Activated naive CD8-positive, alpha-beta T cell treated with anti-CD3 and anti-CD28 coated beads for 36 hours (primary cell): ENCODE data around the gene NUP88. TPM values are rescaled to one million over a fixed set of nuclear protein-coding genes. Genes with fewer than 3 reads are reported as not detected.
"Not testable (repeated sequence)": the region's sequence is repeated elsewhere in the genome, so short reads cannot be mapped to it uniquely, and the experiment has no call there.

Experiments
- DNase-seq: peaks from one replicate; pipeline ENCODE4 v3.0.0; 2021
- H3K27ac Mint-ChIP-seq: one replicate; pipeline ENCODE4 v1.8.0; 2022; ENCODE audit warnings: mild to moderate bottlenecking, moderate library complexity, mixed read lengths
- H3K27me3 Mint-ChIP-seq: one replicate; pipeline ENCODE4 v1.8.0; 2022; ENCODE audit warnings: mild to moderate bottlenecking, mixed read lengths
- H3K36me3 Mint-ChIP-seq: one replicate; pipeline ENCODE4 v1.8.0; 2021; ENCODE audit warnings: mild to moderate bottlenecking, mixed read lengths
- H3K4me1 Mint-ChIP-seq: one replicate; pipeline ENCODE4 v1.8.0; 2021; ENCODE audit warnings: mixed read lengths
- H3K4me3 Mint-ChIP-seq: one replicate; pipeline ENCODE4 v1.8.0; 2022; ENCODE audit warnings: mild to moderate bottlenecking, moderate library complexity, mixed read lengths
- H3K9me3 Mint-ChIP-seq: one replicate; pipeline ENCODE4 v1.8.0; 2022; ENCODE audit warnings: mixed read lengths
- total RNA-seq, 2 experiments: library from RNA; stranded (reverse); gene quantifications; one replicate each; pipeline ENCODE4 v1.2.3, GENCODE V29; 2021

Gene NUP88
- total RNA-seq, 2 experiments from 2014 or later = 144 to 160 TPM

DNA sequence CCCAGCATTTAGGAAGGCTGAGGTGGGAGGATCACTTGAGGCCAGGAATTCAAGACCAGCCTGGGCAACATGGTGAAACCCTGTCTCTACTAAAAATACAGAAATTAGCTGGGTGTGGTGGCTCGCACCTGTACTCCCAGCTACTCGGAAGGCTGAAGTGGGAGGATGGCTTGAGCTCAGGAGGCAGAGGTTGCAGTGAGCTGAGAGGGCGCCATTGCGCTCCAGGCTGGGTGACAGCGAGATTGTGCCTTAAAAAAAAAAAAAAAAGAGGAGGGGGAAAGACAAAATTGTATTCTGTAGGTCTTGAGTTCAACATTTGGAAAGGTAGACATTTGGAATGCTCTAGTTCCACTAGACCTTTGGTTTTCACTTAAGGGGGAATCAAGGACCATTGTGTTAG is 11.8 kb upstream of the NUP88 start:
- Mint-ChIP-seq H3K36me3 (peaks cover 43% of the 10 kb centered on the region), H3K27ac (peak overlapping the region; percentile 63), H3K4me1 (peaks cover 22% of the 10 kb centered on the region)
- H3K4me3 Mint-ChIP-seq, H3K9me3 Mint-ChIP-seq, H3K27me3 Mint-ChIP-seq, DNase-seq: not testable (repeated sequence)

DNA sequence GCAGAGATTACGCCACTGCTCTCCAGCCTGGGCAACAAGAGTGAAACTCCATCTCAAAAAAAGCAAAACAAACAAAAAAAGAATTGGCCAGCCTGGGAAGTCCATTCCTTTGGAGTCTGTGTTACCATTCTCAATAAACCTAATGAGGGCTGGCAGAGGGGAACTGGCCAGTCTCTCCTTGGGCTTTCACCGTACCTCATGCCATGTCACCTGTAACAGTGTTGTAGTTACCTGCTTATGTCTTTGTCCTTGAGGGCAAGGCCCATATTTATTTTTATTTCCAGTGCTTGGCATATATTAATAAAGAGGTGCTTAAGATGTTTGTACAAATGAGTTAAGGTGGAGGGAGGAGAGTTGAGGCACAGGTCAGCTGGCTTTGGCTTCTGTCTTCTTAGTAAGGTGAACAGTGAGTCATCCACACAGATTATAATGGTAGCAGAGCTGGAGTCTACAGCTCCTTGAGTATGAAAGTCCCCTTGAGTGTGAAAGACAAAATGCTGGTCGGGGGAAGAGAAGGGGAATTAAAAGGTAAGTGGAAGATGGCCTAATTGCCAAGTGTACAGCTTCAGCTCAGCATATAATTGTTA is 11.0 kb upstream of the NUP88 start:
- H3K27ac Mint-ChIP-seq = peak overlapping the region; percentile 63
- peaks cover 18% of the 10 kb centered on the region for H3K4me1 Mint-ChIP-seq
- DNase-seq = no peak
- no peaks in the 10 kb centered on the region for H3K27me3 Mint-ChIP-seq
- no peak overlapping the region for H3K4me3 Mint-ChIP-seq
- H3K9me3 Mint-ChIP-seq = no peaks in the 10 kb centered on the region
- H3K36me3 Mint-ChIP-seq = peaks cover 39% of the 10 kb centered on the region

DNA sequence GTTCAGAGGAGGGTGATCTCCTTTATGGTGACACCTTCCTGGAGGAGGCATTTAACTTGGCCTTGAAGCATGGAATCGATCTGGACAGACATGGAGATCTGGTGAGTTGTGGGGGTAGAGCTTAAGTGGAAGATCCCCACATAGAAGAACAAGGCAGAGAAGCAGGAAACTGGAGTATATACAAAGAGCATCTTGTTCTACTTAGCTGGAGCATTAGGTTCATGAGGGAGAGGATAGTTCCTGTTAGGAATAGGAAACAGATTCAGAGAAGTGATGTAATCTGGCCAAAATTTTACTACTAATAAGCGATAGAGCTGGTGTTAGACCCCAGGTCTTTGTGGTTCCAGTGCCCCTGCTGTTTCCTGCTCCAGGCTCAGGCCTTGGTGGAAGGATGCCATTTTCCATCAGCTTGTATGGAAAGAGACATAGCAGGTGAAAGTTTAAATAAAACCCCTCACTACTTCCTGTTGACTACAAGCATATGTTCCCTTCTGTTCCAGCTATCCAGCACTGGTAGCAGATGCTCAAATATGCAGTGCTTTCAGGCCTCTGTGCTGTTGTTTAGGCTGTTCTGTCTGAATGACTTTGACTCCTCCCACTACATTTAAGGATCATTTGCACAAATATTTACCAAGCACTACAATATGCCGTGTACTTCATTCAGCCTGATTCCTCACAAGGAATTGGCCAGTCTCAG is 9.9 kb upstream of the NUP88 start:
- Mint-ChIP-seq H3K9me3 (no peaks in the 10 kb centered on the region), H3K27ac (peak overlapping the region; percentile 65), H3K36me3 (peaks cover 33% of the 10 kb centered on the region), H3K27me3 (no peaks in the 10 kb centered on the region), H3K4me1 (peaks cover 11% of the 10 kb centered on the region), H3K4me3 (no peak overlapping the region)
- DNase-seq = no peak

DNA sequence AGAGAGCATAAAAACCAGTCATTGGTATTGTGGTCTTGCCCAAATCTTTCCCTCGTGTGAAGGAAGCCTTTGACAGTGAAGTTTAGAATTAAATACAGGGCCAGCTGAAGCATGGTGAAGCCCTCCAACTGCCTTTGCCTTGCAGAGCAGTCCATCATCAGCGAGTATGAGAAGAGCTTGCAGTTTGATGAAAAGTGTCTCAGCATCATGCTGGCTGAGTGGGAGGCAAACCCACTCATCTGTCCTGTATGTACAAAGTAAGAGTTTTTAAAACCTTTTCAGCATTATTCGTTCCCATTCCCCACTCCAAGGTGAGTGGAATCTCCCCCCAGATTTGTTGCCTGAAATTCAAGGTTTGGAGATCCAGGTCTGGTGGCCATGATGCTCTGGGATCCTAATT is 6.4 kb upstream of the NUP88 start:
- peaks cover 33% of the 10 kb centered on the region for H3K36me3 Mint-ChIP-seq
- no peak overlapping the region for H3K4me3 Mint-ChIP-seq
- H3K27ac Mint-ChIP-seq = no peak overlapping the region
- no peaks in the 10 kb centered on the region for H3K27me3 Mint-ChIP-seq
- no peak for DNase-seq
- no peaks in the 10 kb centered on the region for H3K9me3 Mint-ChIP-seq
- H3K4me1 Mint-ChIP-seq = peaks cover 30% of the 10 kb centered on the region

DNA sequence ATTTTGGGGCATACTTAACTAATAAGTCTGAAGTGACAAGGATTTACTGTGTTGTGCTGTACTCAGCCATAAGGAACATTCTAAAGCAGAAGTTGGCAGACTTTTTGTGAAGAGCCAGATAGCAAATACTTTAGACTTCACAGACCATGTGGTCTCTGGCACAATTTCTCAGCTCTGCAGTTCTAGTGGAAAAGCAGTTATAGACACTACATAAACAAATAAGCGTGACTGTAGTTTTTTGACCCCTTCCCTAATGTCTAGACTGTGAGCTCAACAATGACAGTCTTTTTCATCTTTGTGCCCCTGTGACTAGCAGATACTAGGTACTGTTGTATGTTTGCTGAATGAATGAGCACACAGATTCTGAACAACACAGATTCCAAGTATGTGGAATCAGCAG is 5.4 kb upstream of the NUP88 start:
- Mint-ChIP-seq H3K9me3 (no peaks in the 10 kb centered on the region), H3K4me3 (no peak overlapping the region), H3K36me3 (peaks cover 33% of the 10 kb centered on the region), H3K4me1 (peaks cover 31% of the 10 kb centered on the region), H3K27ac (no peak overlapping the region), H3K27me3 (no peaks in the 10 kb centered on the region)
- no peak for DNase-seq

DNA sequence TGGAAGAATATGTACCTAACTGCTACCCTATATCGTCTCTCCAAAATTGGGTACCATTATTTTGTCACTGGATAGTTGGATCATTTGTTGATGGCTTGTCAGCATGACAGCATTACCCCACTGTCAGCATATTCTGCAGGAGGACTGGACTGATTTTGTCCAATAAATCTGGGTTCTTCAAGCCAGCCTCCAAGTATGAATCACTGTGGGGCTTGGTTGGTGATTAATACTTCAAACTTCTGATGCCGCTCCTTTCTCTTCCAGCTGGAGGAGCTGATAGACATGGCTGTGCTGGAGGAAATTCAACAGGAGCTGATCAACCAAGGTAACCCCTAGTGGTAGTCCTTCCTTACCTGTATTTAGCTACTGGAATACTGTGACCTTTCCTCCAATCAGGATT is 3.0 kb upstream of the NUP88 start:
- H3K27ac Mint-ChIP-seq = peak overlapping the region; percentile 8
- peaks cover 30% of the 10 kb centered on the region for H3K4me1 Mint-ChIP-seq
- H3K9me3 Mint-ChIP-seq = no peaks in the 10 kb centered on the region
- no peak overlapping the region for H3K4me3 Mint-ChIP-seq
- no peaks in the 10 kb centered on the region for H3K27me3 Mint-ChIP-seq
- H3K36me3 Mint-ChIP-seq = peaks cover 37% of the 10 kb centered on the region
- no peak for DNase-seq

DNA sequence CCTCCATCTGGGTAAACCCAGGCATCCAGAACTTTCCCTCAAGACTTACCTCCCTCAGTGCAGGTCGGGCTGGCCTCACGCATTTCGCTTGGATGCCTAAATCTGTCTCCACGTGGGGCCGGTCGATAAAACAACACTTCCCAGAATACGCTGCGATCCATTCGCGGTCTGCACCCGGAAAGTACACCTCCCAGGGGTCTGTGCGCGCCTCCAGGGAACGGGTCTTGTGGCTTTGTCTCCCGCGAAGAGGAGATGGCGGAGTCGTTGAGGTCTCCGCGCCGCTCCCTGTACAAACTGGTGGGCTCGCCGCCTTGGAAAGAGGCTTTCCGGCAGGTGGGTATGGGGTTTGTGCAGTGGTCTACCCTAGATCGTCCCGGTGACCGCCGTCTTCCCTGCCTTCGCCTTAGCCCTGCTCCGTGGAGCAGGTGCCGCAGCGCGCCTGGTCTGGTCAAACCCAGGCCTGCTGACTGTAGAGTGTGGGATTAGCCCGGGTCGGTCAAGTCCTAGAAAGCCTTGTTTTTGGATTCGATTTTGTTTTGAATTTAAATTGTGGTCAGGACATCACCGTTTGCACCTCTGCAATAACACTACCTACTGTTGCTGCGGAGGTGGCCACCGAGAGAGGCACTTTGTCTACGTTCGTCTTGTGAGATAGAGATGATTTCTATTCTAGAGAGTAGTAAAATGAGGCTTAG is 644 bp upstream of the NUP88 start, which contains the start of gene RPAIN:
Gene RPAIN (plus strand): TSS at position 224 of the 695 bp plus-strand sequence. CDS start 29 bp downstream, at position 253.
- Mint-ChIP-seq H3K27me3 (no peaks in the 10 kb centered on the region), H3K36me3 (peaks cover 45% of the 10 kb centered on the region), H3K4me3 (peak within 1 kb of the TSS; percentile 100), H3K9me3 (no peaks in the 10 kb centered on the region), H3K4me1 (peaks cover 43% of the 10 kb centered on the region), H3K27ac (peak within 1 kb of the TSS; percentile 100)
- peak; percentile 87 for DNase-seq

DNA sequence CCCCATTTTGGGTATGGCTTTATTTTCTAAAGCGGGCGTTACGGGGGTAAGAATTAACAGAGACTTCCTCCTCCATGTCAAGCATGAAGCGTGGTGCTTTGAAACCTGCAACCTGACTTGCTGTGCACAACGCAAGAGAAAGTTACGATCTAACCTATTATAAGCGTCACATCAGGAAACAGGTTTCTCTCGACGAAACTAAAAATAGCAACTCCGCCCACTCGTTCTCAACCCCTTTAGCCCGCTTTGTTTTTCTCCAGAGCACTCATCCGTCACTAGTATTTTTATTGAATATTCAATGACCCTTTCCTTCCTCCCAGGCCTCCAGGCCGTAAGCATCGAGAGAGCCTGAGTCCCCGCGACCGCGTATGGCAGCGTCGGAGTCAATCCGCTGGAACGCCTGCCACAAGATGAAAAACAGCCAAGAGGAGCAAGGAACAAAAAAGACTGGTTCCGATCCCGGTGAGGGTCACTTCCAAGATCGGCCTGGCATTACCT is 555 bp downstream of the NUP88 start:
- DNase-seq = peak; percentile 64
- H3K36me3 Mint-ChIP-seq = peaks cover 45% of the 10 kb centered on the region
- H3K4me3 Mint-ChIP-seq = peak overlapping the region; percentile 100
- peaks cover 42% of the 10 kb centered on the region for H3K4me1 Mint-ChIP-seq
- H3K27ac Mint-ChIP-seq = peak overlapping the region; percentile 100
- no peaks in the 10 kb centered on the region for H3K27me3 Mint-ChIP-seq
- H3K9me3 Mint-ChIP-seq = no peaks in the 10 kb centered on the region

DNA sequence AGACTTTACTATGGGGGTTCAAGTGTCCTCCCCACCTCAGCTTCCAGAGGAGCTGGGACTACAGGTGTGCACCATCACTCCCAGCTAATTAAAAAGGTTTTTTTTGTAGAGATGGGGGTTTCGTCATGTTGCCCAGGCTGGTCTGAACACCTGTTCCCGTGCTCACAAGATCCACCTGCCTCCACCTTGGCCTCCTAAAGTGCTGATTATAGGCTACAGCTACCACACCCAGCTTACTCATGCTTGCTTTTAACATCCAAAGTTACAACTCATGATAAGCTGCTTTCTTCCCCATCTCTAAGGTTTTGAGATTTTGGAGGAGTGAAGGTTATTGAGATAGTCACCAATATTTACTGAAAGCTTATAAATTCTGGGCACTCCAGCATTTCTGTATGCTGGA is 2.6 kb downstream of the NUP88 start:
- H3K4me3 Mint-ChIP-seq = peak overlapping the region; percentile 64
- no peaks in the 10 kb centered on the region for H3K27me3 Mint-ChIP-seq
- DNase-seq = no peak
- H3K9me3 Mint-ChIP-seq = no peaks in the 10 kb centered on the region
- peaks cover 50% of the 10 kb centered on the region for H3K36me3 Mint-ChIP-seq
- peaks cover 47% of the 10 kb centered on the region for H3K4me1 Mint-ChIP-seq
- H3K27ac Mint-ChIP-seq = peak overlapping the region; percentile 71

DNA sequence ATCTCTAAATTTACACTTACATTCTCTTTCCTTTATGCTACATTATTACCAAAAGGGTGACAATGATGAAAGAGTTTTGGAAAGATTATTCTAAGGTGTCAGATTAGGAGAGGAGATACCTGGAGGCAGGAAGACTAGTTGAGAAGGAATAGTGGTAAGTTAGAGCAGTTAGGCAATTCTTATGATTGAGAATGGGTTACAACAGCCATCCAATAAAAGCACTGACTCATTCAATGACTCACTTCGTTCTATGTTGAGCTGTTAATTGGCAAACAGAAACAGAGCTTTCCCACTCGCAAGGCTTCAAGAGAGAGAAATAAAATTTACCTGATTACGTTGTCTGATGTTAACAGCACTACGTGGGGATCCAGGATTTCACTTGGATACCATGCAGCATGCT is 5.8 kb downstream of the NUP88 start:
- Mint-ChIP-seq H3K27me3 (no peaks in the 10 kb centered on the region), H3K36me3 (peaks cover 44% of the 10 kb centered on the region), H3K9me3 (no peaks in the 10 kb centered on the region), H3K27ac (peak overlapping the region; percentile 70), H3K4me3 (no peak overlapping the region), H3K4me1 (peaks cover 41% of the 10 kb centered on the region)
- DNase-seq = no peak

DNA sequence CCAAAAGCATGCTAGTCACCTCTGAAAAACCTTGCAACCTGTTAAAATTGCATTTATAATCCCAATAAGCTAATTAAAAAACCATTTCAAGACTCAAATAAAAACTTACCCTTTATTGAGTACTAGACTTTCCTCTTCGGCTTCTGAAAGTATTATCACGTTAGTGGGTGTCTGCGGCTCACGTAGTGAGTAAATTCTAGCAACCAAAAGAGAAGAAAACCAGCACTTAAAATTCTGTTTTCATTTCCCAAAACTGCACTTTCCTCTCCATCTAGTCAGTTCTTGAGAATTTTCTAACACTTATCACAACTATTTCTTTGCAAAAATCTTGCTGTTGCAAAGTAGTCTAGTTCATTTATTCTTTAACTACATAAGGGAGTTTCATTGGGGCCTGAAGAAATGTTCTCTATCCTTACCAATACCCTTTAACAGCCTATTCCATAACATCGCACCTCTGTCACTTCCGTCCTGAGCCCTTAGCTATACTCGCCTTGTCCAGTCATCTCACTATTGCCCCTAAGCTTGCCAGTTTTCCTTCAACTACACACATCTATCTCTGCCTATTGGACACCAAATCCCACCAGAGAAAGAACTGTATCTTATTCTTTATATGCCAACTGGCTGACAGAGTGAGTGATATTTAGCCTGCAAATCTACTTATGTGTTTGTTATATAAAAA is 8.7 kb downstream of the NUP88 start:
- Mint-ChIP-seq H3K4me1 (peaks cover 25% of the 10 kb centered on the region), H3K4me3 (no peak overlapping the region), H3K27me3 (no peaks in the 10 kb centered on the region), H3K27ac (no peak overlapping the region), H3K36me3 (peaks cover 30% of the 10 kb centered on the region), H3K9me3 (no peaks in the 10 kb centered on the region)
- no peak for DNase-seq

DNA sequence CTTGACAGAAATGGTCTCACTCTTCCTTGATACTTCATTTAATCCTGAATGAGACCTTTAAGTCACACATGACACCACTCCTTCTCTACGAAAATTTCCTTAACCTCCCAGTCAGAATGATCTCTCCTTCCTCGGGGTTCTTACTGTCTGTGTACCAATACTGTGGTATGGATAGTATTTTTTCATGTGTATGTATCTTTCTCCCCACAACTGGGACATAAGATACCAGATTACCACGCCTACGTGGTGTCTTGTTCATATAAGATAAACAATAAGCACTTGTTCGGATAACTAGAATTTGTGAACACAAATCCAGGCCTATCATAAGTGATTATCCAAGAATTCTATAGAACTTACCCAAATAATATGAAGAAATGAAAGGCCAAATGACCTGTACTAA is 11.3 kb downstream of the NUP88 start:
- Mint-ChIP-seq H3K36me3 (peaks cover 38% of the 10 kb centered on the region), H3K9me3 (no peaks in the 10 kb centered on the region), H3K27ac (no peak overlapping the region), H3K27me3 (no peaks in the 10 kb centered on the region), H3K4me1 (peaks cover 22% of the 10 kb centered on the region), H3K4me3 (no peak overlapping the region)
- no peak for DNase-seq

DNA sequence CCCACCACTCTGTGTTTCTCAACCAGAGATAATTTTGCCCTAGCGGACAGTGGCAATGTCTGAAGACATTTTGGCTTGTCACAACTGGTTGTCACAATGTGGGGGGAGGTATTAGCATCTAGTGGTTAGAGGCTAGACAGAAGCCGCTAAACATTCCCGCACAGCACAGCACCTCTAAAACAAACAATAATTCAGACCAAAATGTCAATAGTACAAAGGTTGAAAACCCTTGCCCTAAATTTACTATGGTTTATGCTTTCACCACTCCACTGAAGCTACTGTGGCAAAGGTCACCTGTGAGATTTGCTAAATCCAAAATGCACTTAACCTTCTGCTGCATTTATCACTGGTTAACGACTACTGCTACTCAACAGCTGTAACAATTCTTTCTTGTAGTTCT is 14.1 kb downstream of the NUP88 start:
- no peak for DNase-seq
- Mint-ChIP-seq H3K4me1 (peaks cover 10% of the 10 kb centered on the region), H3K4me3 (no peak overlapping the region), H3K36me3 (peaks cover 26% of the 10 kb centered on the region), H3K9me3 (no peaks in the 10 kb centered on the region), H3K27me3 (no peaks in the 10 kb centered on the region), H3K27ac (no peak overlapping the region)

DNA sequence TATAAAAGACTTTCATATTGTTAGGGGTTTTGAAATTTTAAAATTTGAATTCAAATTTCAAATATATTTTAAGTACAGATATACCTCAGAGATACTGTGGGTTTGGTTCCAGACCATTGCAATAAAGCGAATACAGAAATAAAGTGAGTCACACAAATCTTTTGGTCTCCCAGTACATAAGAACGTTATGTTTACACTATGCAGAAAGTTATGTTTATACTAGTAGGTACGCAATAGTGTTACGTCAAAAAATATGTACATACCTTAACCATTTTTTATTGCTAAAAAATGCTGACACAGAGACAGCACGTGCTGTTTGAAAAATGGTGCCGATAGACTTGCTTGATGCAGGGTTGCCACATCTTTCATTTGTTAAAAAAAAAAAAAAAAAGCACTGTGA is 19.7 kb downstream of the NUP88 start:
- Mint-ChIP-seq H3K27ac (no peak overlapping the region), H3K36me3 (peaks cover 38% of the 10 kb centered on the region)

DNA sequence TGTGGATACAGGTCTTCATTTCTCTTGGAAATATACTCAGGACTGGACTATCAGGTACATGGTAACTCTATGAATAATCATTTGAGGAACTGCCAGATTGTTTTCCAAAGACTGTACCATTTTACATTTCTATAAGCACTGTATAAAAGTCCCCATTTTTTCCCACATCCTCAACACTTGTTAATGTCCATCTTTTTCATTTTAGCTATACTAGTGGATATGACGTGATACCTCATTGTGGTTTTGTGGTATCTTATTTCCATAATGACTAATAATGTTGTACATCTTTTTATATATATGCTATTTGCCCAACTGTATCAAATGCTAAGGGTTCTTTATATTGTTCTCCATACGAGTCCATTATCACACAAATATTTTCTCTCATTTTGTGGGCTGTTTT is 22.9 kb downstream of the NUP88 start:
- no peak for DNase-seq
- Mint-ChIP-seq H3K4me1 (peaks cover 17% of the 10 kb centered on the region), H3K9me3 (no peaks in the 10 kb centered on the region), H3K36me3 (peaks cover 42% of the 10 kb centered on the region), H3K27me3 (no peaks in the 10 kb centered on the region), H3K27ac (no peak overlapping the region), H3K4me3 (no peak overlapping the region)

More for the DNA sequence above, 19.7 kb downstream of the NUP88 start:
- no peak for DNase-seq
- no peaks in the 10 kb centered on the region for H3K27me3 Mint-ChIP-seq
- no peak overlapping the region for H3K4me3 Mint-ChIP-seq
- H3K4me1 Mint-ChIP-seq = peaks cover 20% of the 10 kb centered on the region
- H3K9me3 Mint-ChIP-seq = no peaks in the 10 kb centered on the region
